PC-3 (cell line): Measurements from ENCODE around the gene VDAC2. TPM values are rescaled to one million over a fixed set of nuclear protein-coding genes. Genes with fewer than 3 reads are reported as not detected.
A peak's percentile ranks its signal among the peaks of the same experiment; 100 is the strongest.

Source experiments
- ATAC-seq: fragments of 200-7000 bp; cut with Tn5 transposase; 2 replicates; pipeline ENCODE4 v1.9.1; 2020; ENCODE audit warnings: mild to moderate bottlenecking, moderate library complexity
- BruUV-seq: library from RNA; stranded (reverse); fragments of 400-500 nt; replicated peaks from 2 replicates; lab custom pipeline; 2021; lab: Mats Ljungman, UMichigan
- CTCF ChIA-PET: fragments of 300-600 bp; sonication (Branson Sonifier 250); formaldehyde crosslinking; loops from one replicate; lab custom pipeline; 2022; ENCODE audit warnings: antibody characterized with exemption; lab: Charles Lee
- POLR2A ChIA-PET: fragments of 300-600 bp; sonication (Branson Sonifier 250); formaldehyde crosslinking; loops from one replicate; lab custom pipeline; 2022; ENCODE audit warnings: antibody characterized with exemption; ENCODE audit not compliant: unreplicated experiment; lab: Charles Lee
- DNase-seq: peaks from one replicate; pipeline ENCODE4 v3.0.0-alpha.2; 2015
- H2AFZ ChIP-seq: fragments of 300-600 bp; sonication (generic); 2 replicates; pipeline ENCODE4 v1.6.0; 2016; ENCODE audit warnings: antibody characterized with exemption, low read length
- H3F3A ChIP-seq: fragments of 300-600 bp; sonication (generic); one replicate; pipeline ENCODE4 v1.6.0; 2017; ENCODE audit warnings: antibody characterized with exemption, low read length, control low read depth, mild to moderate bottlenecking; ENCODE audit not compliant: unreplicated experiment
- H3K27ac ChIP-seq: fragments of 300-600 bp; sonication (generic); 2 replicates; pipeline ENCODE4 v1.5.1; 2016; ENCODE audit warnings: mild to moderate bottlenecking, low read length
- H3K27me3 ChIP-seq: fragments of 300-600 bp; sonication (generic); 2 replicates; pipeline ENCODE4 v1.6.1; 2016; ENCODE audit warnings: low read length, mixed read lengths
- H3K36me3 ChIP-seq: fragments of 300-600 bp; sonication (generic); 2 replicates; pipeline ENCODE4 v1.6.1; 2016; ENCODE audit warnings: low read depth, mixed run types, low read length, mixed read lengths
- H3K4me1 ChIP-seq: fragments of 300-600 bp; sonication (generic); 2 replicates; pipeline ENCODE4 v1.5.1; 2016; ENCODE audit warnings: low read length; ENCODE audit not compliant: insufficient read depth
- H3K4me2 ChIP-seq: fragments of 300-600 bp; sonication (generic); 2 replicates; pipeline ENCODE4 v1.6.0; 2016; ENCODE audit warnings: low read length
- H3K4me3 ChIP-seq: fragments of 300-600 bp; sonication (generic); 2 replicates; pipeline ENCODE4 v1.5.1; 2016; ENCODE audit warnings: mild to moderate bottlenecking, low read length, mixed read lengths
- H3K79me2 ChIP-seq: fragments of 300-600 bp; sonication (generic); 2 replicates; pipeline ENCODE4 v1.6.1; 2017; ENCODE audit warnings: low read length, mixed read lengths
- H3K9ac ChIP-seq: fragments of 300-600 bp; sonication (generic); 2 replicates; pipeline ENCODE4 v1.6.0; 2016; ENCODE audit warnings: mild to moderate bottlenecking, low read length
- H3K9me2 ChIP-seq: fragments of 300-600 bp; sonication (generic); replicated peaks from 2 replicates; pipeline ENCODE4 v1.6.1; 2016; ENCODE audit warnings: mixed run types, low read length, mixed read lengths
- H3K9me3 ChIP-seq: fragments of 300-600 bp; sonication (generic); 2 replicates; pipeline ENCODE4 v1.6.1; 2016; ENCODE audit warnings: low read length, mixed read lengths
- H4K20me1 ChIP-seq: fragments of 300-600 bp; sonication (generic); 2 replicates; pipeline ENCODE4 v1.6.1; 2016; ENCODE audit warnings: low read length, mixed read lengths
- CTCF ChIP-seq: fragments of 300-600 bp; sonication (generic); conservative IDR thresholded peaks from 2 replicates; pipeline ENCODE4 v1.5.1; 2017; ENCODE audit warnings: antibody characterized with exemption, low read depth, mild to moderate bottlenecking, low read length
- EZH2 ChIP-seq: fragments of 300-600 bp; sonication (generic); IDR thresholded peaks from one replicate; pipeline ENCODE4 v1.6.1; 2017; ENCODE audit warnings: antibody characterized with exemption, mild to moderate bottlenecking, low read length; ENCODE audit not compliant: unreplicated experiment
- EZH2phosphoT487 ChIP-seq: fragments of 300-600 bp; sonication (generic); IDR thresholded peaks from 2 replicates; pipeline ENCODE4 v1.6.1; 2018; ENCODE audit warnings: mild to moderate bottlenecking, antibody characterized with exemption, low read length, borderline replicate concordance
- intact Hi-C: fragments of 100-400 bp; cut with micrococcal nuclease; formaldehyde crosslinking; loops from 2 replicates; pipeline ENCODE4 v1.9.0; 2023
- total RNA-seq: library from RNA; depleted of rRNA; stranded (reverse); fragments of >200 nt; gene quantifications from 2 replicates; pipeline ENCODE4 v1.2.3, GENCODE V29; 2014

Gene VDAC2
- total RNA-seq, 1 experiment from 2014 or later: 542 TPM

GRCh38 chr10:75207079-75207856 is 3.3 kb upstream of the VDAC2 start:
- H3F3A ChIP-seq: no peaks in the 10 kb centered on the region
- no peaks in the 10 kb centered on the region for H3K9me2 ChIP-seq
- no peaks in the 10 kb centered on the region for H3K27me3 ChIP-seq
- no peaks in the 10 kb centered on the region for H3K9me3 ChIP-seq
- TF ChIP-seq EZH2 (no peak), CTCF (no peak), EZH2phosphoT487 (no peak)
- DNase-seq: no peak
- H3K36me3 ChIP-seq: peaks cover 9% of the 10 kb centered on the region
- no peak overlapping the region for H3K4me3 ChIP-seq
- peaks cover 18% of the 10 kb centered on the region for H3K79me2 ChIP-seq
- ATAC-seq: no peak
- peaks cover 41% of the 10 kb centered on the region for H3K4me1 ChIP-seq
- no peak overlapping the region for H2AFZ ChIP-seq
- H3K4me2 ChIP-seq: no peak overlapping the region
- ChIA-PET POLR2A (no interaction called here), CTCF (interaction anchor here (2.0 kb wide), 1 partner anchor 28 kb away, joined by 6 read pairs; the partner anchor contains the start of gene COMTD1)
- intact Hi-C loops: no loop called here
- no peak overlapping the region for H3K9ac ChIP-seq
- BruUV-seq: no TSS peak
- peaks cover 13% of the 10 kb centered on the region for H4K20me1 ChIP-seq
- H3K27ac ChIP-seq: no peak overlapping the region

- CTCF ChIA-PET: interaction anchor here (2.0 kb wide), 1 partner anchor 28 kb away, joined by 6 read pairs; the partner anchor contains the start of gene COMTD1
- peaks cover 19% of the 10 kb centered on the region for H4K20me1 ChIP-seq
- H3K4me2 ChIP-seq: 0 out of 2 replicates have a peak overlapping the region, but pooled peaks have one; percentile 1
- no peaks in the 10 kb centered on the region for H3K27me3 ChIP-seq
- peaks cover 23% of the 10 kb centered on the region for H3K79me2 ChIP-seq
- H3F3A ChIP-seq: no peaks in the 10 kb centered on the region
- TF ChIP-seq CTCF (no peak), EZH2 (no peak), EZH2phosphoT487 (no peak)
- no peak overlapping the region for H2AFZ ChIP-seq
- no peak for ATAC-seq
- no peak overlapping the region for H3K9ac ChIP-seq
- no TSS peak for BruUV-seq
- DNase-seq: no peak
- H3K27ac ChIP-seq: no peak overlapping the region
- POLR2A ChIA-PET: interaction anchor here (0.5 kb wide), 1 partner anchor 20 kb away, joined by 4 read pairs; no protein-coding TSS in a partner anchor
- no peak overlapping the region for H3K4me3 ChIP-seq
- no peaks in the 10 kb centered on the region for H3K9me2 ChIP-seq
- H3K4me1 ChIP-seq: peaks cover 41% of the 10 kb centered on the region
- H3K9me3 ChIP-seq: no peaks in the 10 kb centered on the region
- H3K36me3 ChIP-seq: peaks cover 15% of the 10 kb centered on the region
- intact Hi-C loops: no loop called here
Observed at GRCh38 chr10:75207857-75208144, 2.8 kb upstream of the VDAC2 start.

GRCh38 chr10:75208181-75208580 is 2.4 kb upstream of the VDAC2 start:
- no TSS peak for BruUV-seq
- Histone ChIP-seq H3K4me2 (peak overlapping the region; percentile 1; the same call in 1 of the 2 replicates), H3K4me1 (peaks cover 41% of the 10 kb centered on the region), H3K27me3 (no peaks in the 10 kb centered on the region), H2AFZ (no peak overlapping the region), H3F3A (no peaks in the 10 kb centered on the region), H3K9me3 (no peaks in the 10 kb centered on the region), H3K36me3 (peaks cover 18% of the 10 kb centered on the region), H3K79me2 (peaks cover 27% of the 10 kb centered on the region), H3K9ac (no peak overlapping the region), H3K9me2 (no peaks in the 10 kb centered on the region), H4K20me1 (peaks cover 23% of the 10 kb centered on the region), H3K27ac (peak overlapping the region; percentile 0; the same call in 1 of the 2 replicates), H3K4me3 (no peak overlapping the region)
- ChIA-PET CTCF (interaction anchor here (2.0 kb wide), 1 partner anchor 27 kb away, joined by 6 read pairs; the partner anchor contains the start of gene COMTD1), POLR2A (interaction anchor here (0.5 kb wide), 1 partner anchor 20 kb away, joined by 4 read pairs; no protein-coding TSS in a partner anchor)
- ATAC-seq: no peak
- intact Hi-C loops: no loop called here
- DNase-seq: peak; percentile 70
- TF ChIP-seq EZH2phosphoT487 (no peak), EZH2 (no peak), CTCF (no peak)
